Measurements from ENCODE around the gene DNAJC15. TPM values are rescaled to one million over a fixed set of nuclear protein-coding genes. Genes with fewer than 3 reads are reported as not detected.

DNAJC15 gene
- total RNA-seq, 2 experiments from 2014 or later = 14.5 to 16.8 TPM

GRCh38 chr13:43133792-43134191 lies 110.4 kb downstream of the DNAJC15 start:
- Mint-ChIP-seq H3K9me3 (no peaks in the 10 kb centered on the region), H3K4me3 (no peak overlapping the region), H3K36me3 (ENCODE audit: low read depth) (no peaks in the 10 kb centered on the region), H3K27ac (no peak overlapping the region), H3K4me1 (ENCODE audit: low read depth) (no peaks in the 10 kb centered on the region), H3K27me3 (ENCODE audit: low read depth) (no peaks in the 10 kb centered on the region)
- intact Hi-C loops (cut with micrococcal nuclease) = loop anchor here (5.0 kb wide), 1 partner anchor 536 kb away; no protein-coding TSS in a partner anchor
- CTCF ChIA-PET = interaction anchor here (2.2 kb wide), 1 partner anchor 164 kb away, joined by 7 read pairs; no protein-coding TSS in a partner anchor
- no peak for DNase-seq

- Mint-ChIP-seq H3K27ac (no peak overlapping the region), H3K9me3 (no peaks in the 10 kb centered on the region), H3K4me3 (no peak overlapping the region), H3K27me3 (ENCODE audit: low read depth) (no peaks in the 10 kb centered on the region), H3K4me1 (ENCODE audit: low read depth) (no peaks in the 10 kb centered on the region), H3K36me3 (ENCODE audit: low read depth) (no peaks in the 10 kb centered on the region)
- intact Hi-C loops (cut with micrococcal nuclease) = loop anchor here (5.0 kb wide), 1 partner anchor 538 kb away; no protein-coding TSS in a partner anchor
- DNase-seq = no peak
- CTCF ChIA-PET = interaction anchor here (1.5 kb wide), 1 partner anchor 670 kb away, joined by 5 read pairs; no protein-coding TSS in a partner anchor
These were observed 111.5 kb downstream of the DNAJC15 start for GRCh38 chr13:43134868-43135267.

GRCh38 chr13:43135516-43135915 lies 112.1 kb downstream of the DNAJC15 start:
- H3K27me3 Mint-ChIP-seq (ENCODE audit: low read depth) = no peaks in the 10 kb centered on the region
- DNase-seq = no peak
- H3K4me1 Mint-ChIP-seq (ENCODE audit: low read depth) = no peaks in the 10 kb centered on the region
- CTCF ChIA-PET = interaction anchor here (1.5 kb wide), 1 partner anchor 669 kb away, joined by 5 read pairs; no protein-coding TSS in a partner anchor
- no peaks in the 10 kb centered on the region for H3K36me3 Mint-ChIP-seq (ENCODE audit: low read depth)
- intact Hi-C loops (cut with micrococcal nuclease) = no loop called here
- H3K27ac Mint-ChIP-seq = no peak overlapping the region
- no peaks in the 10 kb centered on the region for H3K9me3 Mint-ChIP-seq
- no peak overlapping the region for H3K4me3 Mint-ChIP-seq

- no peak overlapping the region for H3K4me3 Mint-ChIP-seq
- CTCF ChIA-PET = no interaction called here
- no peaks in the 10 kb centered on the region for H3K4me1 Mint-ChIP-seq (ENCODE audit: low read depth)
- intact Hi-C loops (cut with micrococcal nuclease) = no loop called here
- no peak overlapping the region for H3K27ac Mint-ChIP-seq
- H3K36me3 Mint-ChIP-seq (ENCODE audit: low read depth) = no peaks in the 10 kb centered on the region
- H3K9me3 Mint-ChIP-seq = no peaks in the 10 kb centered on the region
- H3K27me3 Mint-ChIP-seq (ENCODE audit: low read depth) = peaks cover 1% of the 10 kb centered on the region
- no peak for DNase-seq
These were observed 113.7 kb downstream of the DNAJC15 start for GRCh38 chr13:43136920-43137575.

GRCh38 chr13:43139211-43139610 lies 115.8 kb downstream of the DNAJC15 start:
- CTCF ChIA-PET = no interaction called here
- Mint-ChIP-seq H3K27me3 (ENCODE audit: low read depth) (peaks cover 3% of the 10 kb centered on the region), H3K4me3 (no peak overlapping the region), H3K9me3 (no peaks in the 10 kb centered on the region), H3K4me1 (ENCODE audit: low read depth) (no peaks in the 10 kb centered on the region), H3K27ac (no peak overlapping the region), H3K36me3 (ENCODE audit: low read depth) (no peaks in the 10 kb centered on the region)
- no peak for DNase-seq
- intact Hi-C loops (cut with micrococcal nuclease) = no loop called here

- Mint-ChIP-seq H3K36me3 (ENCODE audit: low read depth) (no peaks in the 10 kb centered on the region), H3K9me3 (no peaks in the 10 kb centered on the region), H3K4me1 (ENCODE audit: low read depth) (no peaks in the 10 kb centered on the region), H3K27me3 (ENCODE audit: low read depth) (peaks cover 3% of the 10 kb centered on the region), H3K27ac (no peak overlapping the region), H3K4me3 (no peak overlapping the region)
- DNase-seq = no peak
- CTCF ChIA-PET = interaction anchor here (0.6 kb wide), 1 partner anchor 114 kb away, joined by 4 read pairs; no protein-coding TSS in a partner anchor
- intact Hi-C loops (cut with micrococcal nuclease) = no loop called here
These were observed 116.5 kb downstream of the DNAJC15 start for GRCh38 chr13:43139921-43140320.

GRCh38 chr13:43140985-43141384 lies 117.6 kb downstream of the DNAJC15 start:
- CTCF ChIA-PET = interaction anchor here (0.8 kb wide), 1 partner anchor 171 kb away, joined by 3 read pairs; no protein-coding TSS in a partner anchor
- Mint-ChIP-seq H3K27ac (no peak overlapping the region), H3K4me1 (ENCODE audit: low read depth) (no peaks in the 10 kb centered on the region), H3K27me3 (ENCODE audit: low read depth) (peaks cover 5% of the 10 kb centered on the region), H3K4me3 (no peak overlapping the region), H3K9me3 (no peaks in the 10 kb centered on the region), H3K36me3 (ENCODE audit: low read depth) (no peaks in the 10 kb centered on the region)
- no peak for DNase-seq
- intact Hi-C loops (cut with micrococcal nuclease) = no loop called here

GRCh38 chr13:43141685-43142084 lies 118.3 kb downstream of the DNAJC15 start:
- Mint-ChIP-seq H3K36me3 (ENCODE audit: low read depth) (no peaks in the 10 kb centered on the region), H3K27me3 (ENCODE audit: low read depth) (peaks cover 9% of the 10 kb centered on the region), H3K27ac (no peak overlapping the region), H3K4me1 (ENCODE audit: low read depth) (no peaks in the 10 kb centered on the region), H3K9me3 (no peaks in the 10 kb centered on the region), H3K4me3 (no peak overlapping the region)
- CTCF ChIA-PET = interaction anchor here (1.0 kb wide), 1 partner anchor 180 kb away, joined by 3 read pairs; no protein-coding TSS in a partner anchor
- intact Hi-C loops (cut with micrococcal nuclease) = no loop called here
- no peak for DNase-seq

GRCh38 chr13:43143591-43143990 lies 120.2 kb downstream of the DNAJC15 start:
- no peak for DNase-seq
- CTCF ChIA-PET = no interaction called here
- H3K27ac Mint-ChIP-seq = no peak overlapping the region
- no peaks in the 10 kb centered on the region for H3K9me3 Mint-ChIP-seq
- intact Hi-C loops (cut with micrococcal nuclease) = no loop called here
- no peaks in the 10 kb centered on the region for H3K36me3 Mint-ChIP-seq (ENCODE audit: low read depth)
- H3K27me3 Mint-ChIP-seq (ENCODE audit: low read depth) = peaks cover 12% of the 10 kb centered on the region
- H3K4me1 Mint-ChIP-seq (ENCODE audit: low read depth) = no peaks in the 10 kb centered on the region
- H3K4me3 Mint-ChIP-seq = no peak overlapping the region

- Mint-ChIP-seq H3K4me1 (ENCODE audit: low read depth) (no peaks in the 10 kb centered on the region), H3K36me3 (ENCODE audit: low read depth) (no peaks in the 10 kb centered on the region), H3K4me3 (no peak overlapping the region), H3K27ac (no peak overlapping the region), H3K9me3 (no peaks in the 10 kb centered on the region), H3K27me3 (ENCODE audit: low read depth) (peaks cover 12% of the 10 kb centered on the region)
- intact Hi-C loops (cut with micrococcal nuclease) = no loop called here
- CTCF ChIA-PET = interaction anchor here (1.0 kb wide), 1 partner anchor 176 kb away, joined by 5 read pairs; no protein-coding TSS in a partner anchor
- DNase-seq = no peak
These were observed 122.3 kb downstream of the DNAJC15 start for GRCh38 chr13:43145534-43146196.

GRCh38 chr13:43146400-43146799 lies 123.0 kb downstream of the DNAJC15 start:
- no peaks in the 10 kb centered on the region for H3K4me1 Mint-ChIP-seq (ENCODE audit: low read depth)
- H3K27ac Mint-ChIP-seq = no peak overlapping the region
- DNase-seq = no peak
- CTCF ChIA-PET = interaction anchor here (0.6 to 1.0 kb wide), 2 partner anchors 96 to 177 kb away, joined by 3 to 5 read pairs; no protein-coding TSS in a partner anchor
- no peaks in the 10 kb centered on the region for H3K9me3 Mint-ChIP-seq
- H3K36me3 Mint-ChIP-seq (ENCODE audit: low read depth) = no peaks in the 10 kb centered on the region
- intact Hi-C loops (cut with micrococcal nuclease) = no loop called here
- H3K27me3 Mint-ChIP-seq (ENCODE audit: low read depth) = peaks cover 12% of the 10 kb centered on the region
- H3K4me3 Mint-ChIP-seq = no peak overlapping the region

GRCh38 chr13:43150369-43151207 lies 127.2 kb downstream of the DNAJC15 start:
- intact Hi-C loops (cut with micrococcal nuclease) = no loop called here
- Mint-ChIP-seq H3K27ac (no peak overlapping the region), H3K4me3 (no peak overlapping the region), H3K4me1 (ENCODE audit: low read depth) (no peaks in the 10 kb centered on the region), H3K36me3 (ENCODE audit: low read depth) (no peaks in the 10 kb centered on the region), H3K27me3 (ENCODE audit: low read depth) (peaks cover 9% of the 10 kb centered on the region), H3K9me3 (no peaks in the 10 kb centered on the region)
- CTCF ChIA-PET = no interaction called here
- DNase-seq = no peak

Data from activated naive CD4-positive, alpha-beta T cell treated with anti-CD3 and anti-CD28 coated beads for 36 hours (primary cell).